ENCODE measurements around the gene PHF21B.

PHF21B gene

GRCh38 chr22:44889255-44889878 is 120.4 kb downstream of the PHF21B start:
- no peak for DNase-seq

GRCh38 chr22:44888491-44889254 is 121.1 kb downstream of the PHF21B start:
- no peak for DNase-seq

DNA sequence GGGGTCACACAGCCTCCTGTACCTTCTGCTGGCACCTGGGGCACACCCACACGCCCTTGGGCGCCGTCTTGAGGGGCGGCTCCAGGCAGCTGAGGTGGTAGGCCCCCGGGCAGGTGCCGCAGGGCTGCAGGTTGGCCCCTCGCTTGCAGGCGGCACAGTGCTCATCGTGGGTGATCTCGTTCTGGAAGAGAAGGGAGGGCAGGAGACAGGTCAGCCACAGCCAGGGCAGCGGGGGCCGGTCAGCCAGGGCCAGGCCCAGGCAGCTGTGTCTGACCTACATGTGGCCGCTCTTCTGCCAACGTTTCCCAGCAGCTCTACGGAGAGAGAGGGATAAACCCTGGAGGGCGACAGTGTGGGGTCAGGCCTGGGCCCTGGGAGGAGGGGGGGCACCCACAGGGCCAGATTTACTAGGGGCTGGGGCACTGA is 121.9 kb downstream of the PHF21B start:
- no peak for DNase-seq

DNA sequence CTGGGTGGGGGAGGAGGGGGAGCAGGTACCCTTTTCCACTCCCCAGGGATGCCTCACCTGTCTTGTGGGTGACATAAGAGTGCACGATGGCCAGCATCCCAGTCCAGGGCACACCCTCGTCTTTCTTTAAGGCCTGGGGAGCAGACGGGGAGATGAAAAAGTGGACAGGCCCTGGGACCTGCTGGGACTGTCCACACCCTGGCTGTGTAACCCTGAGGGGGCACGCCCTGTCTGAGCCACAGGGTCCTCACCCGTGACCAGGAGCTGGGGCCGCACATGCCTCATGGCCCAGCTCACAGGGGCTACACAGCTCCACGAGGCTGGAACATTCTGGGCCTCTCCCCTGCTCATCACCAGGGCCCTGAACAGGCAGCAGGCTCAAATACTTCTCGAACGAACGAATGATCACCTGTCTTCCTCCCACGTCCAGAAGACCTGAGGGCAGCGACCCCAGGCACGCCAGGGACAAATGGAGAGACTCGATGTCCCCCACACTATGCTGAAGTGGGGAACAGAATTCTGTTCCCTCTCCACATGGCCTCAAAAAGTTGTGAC is 123.9 kb downstream of the PHF21B start:
- no peak for DNase-seq

DNA sequence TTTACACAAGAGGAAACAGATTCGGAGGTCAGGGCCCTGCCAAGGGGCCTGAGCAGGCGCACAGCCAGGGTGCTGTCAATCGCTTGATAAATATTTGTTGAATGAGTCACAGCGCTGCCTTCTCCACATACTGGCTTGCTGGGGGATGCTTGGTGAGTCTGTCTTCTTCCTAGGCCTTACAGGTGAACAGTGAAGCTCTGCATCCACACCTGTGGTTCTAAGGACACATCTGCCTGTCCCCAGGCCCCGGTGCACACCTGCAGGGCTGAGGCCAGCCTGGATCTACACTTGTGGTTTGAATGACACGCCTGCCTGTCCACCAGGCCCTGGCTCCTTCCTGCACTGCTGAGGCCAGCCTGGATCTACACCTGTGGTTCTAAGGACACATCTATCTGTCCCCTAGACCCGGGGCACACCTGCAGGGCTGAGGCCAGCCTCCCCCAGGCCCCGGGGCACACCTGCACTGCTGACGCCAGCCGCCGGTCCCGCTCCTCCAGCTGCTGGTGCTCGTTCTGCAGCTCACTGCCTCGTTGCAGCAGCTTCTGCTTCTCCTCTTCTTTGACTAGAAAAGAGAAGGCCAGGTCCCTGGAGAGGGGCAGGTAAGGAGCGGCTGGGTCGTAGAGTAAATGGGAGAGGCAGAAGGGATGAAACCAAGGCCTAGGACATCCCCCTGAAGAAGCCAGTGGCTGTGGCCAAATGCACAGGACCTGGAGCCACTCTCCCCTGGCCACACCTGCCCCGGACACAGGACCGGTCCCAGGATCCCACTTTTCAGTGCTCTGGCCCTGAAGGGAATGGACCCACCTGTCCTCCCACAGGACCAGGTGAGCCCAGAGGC is 124.6 kb downstream of the PHF21B start:
- no peak for DNase-seq

DNA sequence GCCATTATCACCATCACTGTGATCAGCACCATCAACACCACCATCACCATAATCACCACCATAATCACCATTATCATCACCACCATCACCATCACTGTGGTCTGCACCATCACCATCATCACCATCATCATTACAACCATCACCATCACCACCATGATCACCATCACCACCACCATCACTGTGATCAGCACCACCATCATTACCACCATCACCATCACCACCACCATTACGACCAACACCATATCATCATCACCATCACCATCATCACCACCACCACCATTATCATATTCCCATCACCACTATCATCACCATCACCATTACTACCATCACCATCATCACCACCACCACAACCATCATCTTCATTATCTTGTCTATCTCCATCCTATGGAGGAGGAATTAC is 125.2 kb downstream of the PHF21B start:
- no peak for DNase-seq

GRCh38 chr22:44883011-44883421 is 126.8 kb downstream of the PHF21B start:
- no peak for DNase-seq

DNA sequence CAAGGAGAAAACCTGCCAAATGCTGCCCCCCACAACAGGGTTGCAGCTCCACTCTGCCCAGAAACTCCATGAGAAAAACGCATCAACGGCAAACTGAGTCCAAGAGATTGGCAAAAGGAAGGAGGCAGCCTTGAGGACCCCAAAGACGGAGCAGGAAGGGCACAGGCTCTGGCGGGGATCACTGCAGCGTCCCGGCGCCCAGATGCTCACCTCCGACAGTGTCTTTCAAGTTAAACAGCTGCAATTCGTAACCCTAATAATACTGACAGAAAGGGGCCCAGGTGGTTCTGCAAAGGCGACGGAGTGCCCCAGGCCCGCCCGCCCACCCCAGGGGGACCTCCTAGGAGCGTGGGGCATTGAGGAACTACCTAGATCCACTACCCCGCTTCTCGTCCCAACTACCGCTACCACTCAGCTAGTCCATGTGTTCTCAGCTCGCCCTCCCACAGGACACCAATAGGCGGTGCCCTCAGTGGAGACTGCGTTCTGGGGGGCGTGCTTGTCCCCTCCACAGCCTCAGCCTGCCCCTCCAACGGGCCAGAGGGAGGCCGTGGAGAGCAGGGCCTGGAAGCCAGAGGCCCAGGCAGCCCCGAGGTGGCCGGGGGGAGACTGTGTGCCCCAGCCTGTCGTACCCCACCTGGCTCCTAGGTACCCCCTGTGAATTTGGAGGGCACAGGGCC is 127.4 kb downstream of the PHF21B start:
- no peak for DNase-seq

GRCh38 chr22:44881624-44882023 is 128.2 kb downstream of the PHF21B start:
- DNase-seq, result no peak

DNA sequence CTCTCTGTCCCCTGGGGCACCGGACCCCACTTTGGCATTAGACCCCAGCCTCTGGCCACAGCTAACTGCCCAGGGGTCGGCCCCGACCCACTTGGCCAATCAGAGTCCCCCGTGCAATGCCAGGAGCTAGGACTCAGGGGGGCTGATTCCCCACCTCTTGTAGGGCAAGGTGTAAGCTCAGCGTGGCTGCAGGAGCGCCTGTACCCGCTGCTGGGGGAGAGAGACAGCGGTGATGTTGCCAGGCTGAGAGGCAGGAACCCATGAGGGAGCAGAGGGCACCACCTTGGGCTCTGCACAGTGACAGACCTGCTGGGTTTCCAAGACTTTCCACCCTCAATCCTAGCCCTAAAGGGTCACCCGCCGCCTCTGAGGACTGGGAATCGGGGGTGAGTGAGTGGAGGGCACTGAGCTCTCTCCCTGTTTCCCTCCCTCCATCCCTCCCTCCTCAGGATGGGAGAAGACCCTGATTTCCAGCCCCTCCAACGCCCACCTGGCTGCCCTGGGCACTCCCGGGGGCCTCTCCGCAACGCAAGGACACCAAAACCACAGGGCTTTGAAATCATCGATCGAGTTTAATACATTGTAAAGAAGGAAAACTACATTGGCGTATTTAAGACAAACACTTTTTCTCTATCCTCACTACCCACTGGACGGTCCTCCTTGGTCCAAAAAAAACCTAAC is 129.1 kb downstream of the PHF21B start:
- DNase-seq, result no peak

DNA sequence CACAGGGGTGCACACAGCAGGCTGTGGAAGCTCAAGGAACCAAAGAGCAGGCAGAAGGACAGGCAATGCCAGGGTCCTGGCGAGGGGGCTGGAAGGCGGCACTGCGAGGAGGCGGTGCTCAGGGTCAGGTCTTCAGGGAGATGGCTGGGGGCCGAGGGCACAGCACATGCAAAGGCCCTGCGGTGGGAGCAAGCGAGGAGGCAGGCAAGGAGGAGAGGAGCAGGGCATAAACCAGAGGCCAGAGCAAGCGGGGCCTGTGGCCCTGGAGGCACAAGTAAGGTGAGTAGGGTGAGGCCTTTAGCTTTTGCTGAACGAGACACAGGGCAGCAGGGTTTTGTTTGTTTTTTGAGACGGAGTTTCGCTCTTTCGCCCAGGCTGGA is 130.5 kb downstream of the PHF21B start:
- DNase-seq, result no peak

DNA sequence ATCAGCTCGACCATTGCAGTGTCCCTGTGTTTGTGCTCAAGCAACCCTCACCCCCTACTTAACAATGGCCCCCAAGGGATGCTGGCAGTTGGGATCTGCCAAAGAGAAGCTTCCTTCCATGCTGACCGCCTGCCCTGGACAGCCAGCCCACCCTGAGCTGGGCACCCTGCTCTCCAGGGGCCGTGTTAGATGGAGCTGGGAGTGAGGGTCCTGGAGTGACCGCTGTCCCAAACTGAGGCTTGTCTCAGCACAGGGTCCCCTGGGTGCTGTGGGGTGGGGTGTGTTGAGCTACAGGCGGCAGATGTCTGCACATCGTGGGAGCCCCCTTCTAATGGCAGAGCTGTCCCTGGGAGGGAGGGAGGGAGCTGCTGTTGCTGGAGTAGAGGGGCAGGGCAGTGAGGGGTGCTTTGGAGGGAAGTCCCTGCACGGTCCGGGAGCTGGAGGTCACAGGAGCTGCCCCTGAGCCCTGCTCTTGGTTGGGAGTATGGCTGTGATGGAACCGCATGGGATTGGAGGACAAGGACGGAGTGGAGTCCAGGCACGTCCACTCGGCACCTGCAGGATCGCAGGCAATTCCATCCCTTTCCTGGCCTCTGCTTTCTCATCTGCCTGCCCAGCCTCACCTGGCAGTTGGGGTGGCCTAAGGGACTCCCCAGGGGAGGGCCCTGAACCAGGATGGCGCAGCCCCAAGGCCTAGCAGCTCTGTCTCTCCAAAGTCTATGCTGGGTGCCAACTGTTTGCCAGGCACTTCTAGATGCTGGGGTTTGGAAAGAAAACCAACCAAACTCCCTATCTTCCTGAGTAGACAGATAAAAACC is 131.1 kb downstream of the PHF21B start:
- DNase-seq, result no peak

- no peak for DNase-seq
Measured at GRCh38 chr22:44876921-44877320, 132.9 kb downstream of the PHF21B start.

DNA sequence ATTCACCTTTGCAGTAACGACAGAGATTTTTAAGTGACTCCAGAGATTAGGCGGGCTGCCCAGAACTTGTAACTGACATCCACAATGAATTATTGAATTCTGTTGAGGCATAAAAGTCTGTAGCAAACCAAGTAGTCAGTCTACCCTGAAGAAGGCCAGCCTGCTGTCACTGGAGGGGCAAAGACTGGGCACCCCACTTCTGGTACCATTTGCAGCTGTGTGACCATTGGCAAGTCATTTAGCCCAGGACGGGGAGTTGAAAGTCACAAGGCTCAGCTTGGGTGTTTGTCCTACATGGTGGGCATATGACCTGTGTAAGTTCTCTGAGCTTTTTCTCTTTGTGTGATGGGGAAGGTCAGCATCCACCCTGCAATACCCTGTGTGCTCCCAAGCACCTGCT is 138.0 kb downstream of the PHF21B start:
- no peak for DNase-seq

DNA sequence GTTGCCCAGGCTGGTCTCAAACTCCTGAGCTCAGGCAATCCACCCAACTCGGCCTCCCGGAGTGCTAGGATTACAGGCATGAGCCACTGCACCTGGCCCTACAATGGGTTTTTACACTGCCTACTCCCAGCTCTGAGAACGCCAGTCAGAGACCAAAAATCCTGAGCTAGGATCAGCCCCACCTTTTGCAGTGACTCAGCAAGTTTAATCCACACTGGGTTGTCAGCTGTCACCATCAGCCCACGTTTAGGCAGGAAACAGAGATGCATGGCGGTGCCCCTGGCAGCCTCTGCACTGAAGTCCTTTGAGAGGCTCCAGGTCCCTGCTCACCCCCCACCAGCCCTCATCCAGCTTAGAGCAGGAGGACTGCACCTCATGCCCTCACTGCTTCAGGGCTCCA is 139.8 kb downstream of the PHF21B start:
- DNase-seq, result no peak

GRCh38 chr22:44869196-44869595 is 140.6 kb downstream of the PHF21B start:
- no peak for DNase-seq

GRCh38 chr22:44865193-44866057 is 144.4 kb downstream of the PHF21B start:
- DNase-seq, result no peak

GRCh38 chr22:44862981-44863860 is 146.6 kb downstream of the PHF21B start:
- DNase-seq, result no peak

GRCh38 chr22:44862281-44862680 is 147.5 kb downstream of the PHF21B start:
- no peak for DNase-seq

All from CD4-positive, alpha-beta T cell treated with Interleukin-4 for 4 hours (primary cell).